Panc1 (cell line): Measurements from ENCODE around the gene RASSF8. TPM values are rescaled to one million over a fixed set of nuclear protein-coding genes. Genes with fewer than 3 reads are reported as not detected.

Source experiments
- ATAC-seq: fragments of 200-7000 bp; cut with Tn5 transposase; 2 replicates; pipeline ENCODE4 v1.9.1; 2020; ENCODE audit warnings: mild to moderate bottlenecking, moderate library complexity
- BruUV-seq: library from RNA; stranded (reverse); fragments of 400-500 nt; replicated peaks from 2 replicates; lab custom pipeline; 2021; lab: Mats Ljungman, UMichigan
- CTCF ChIA-PET: fragments of 300-600 bp; sonication (Branson Sonifier 250); formaldehyde crosslinking; loops from one replicate; lab custom pipeline; 2022; ENCODE audit warnings: antibody characterized with exemption; lab: Charles Lee
- POLR2A ChIA-PET: fragments of 300-600 bp; sonication (Branson Sonifier 250); formaldehyde crosslinking; loops from one replicate; lab custom pipeline; 2022; ENCODE audit warnings: antibody characterized with exemption; lab: Charles Lee
- DNase-seq: peaks from one replicate; pipeline ENCODE4 v3.0.0-alpha.2; 2010; ENCODE audit warnings: low read depth, low spot score
- H3K27ac ChIP-seq: 2 replicates; pipeline ENCODE4 v1.5.1; 2011; ENCODE audit warnings: mild to moderate bottlenecking, low read length, inconsistent platforms
- H3K27me3 ChIP-seq: fragments of 200-500 bp; sonication (Bioruptor generic); 2 replicates; pipeline ENCODE4 v1.6.0; 2014; ENCODE audit warnings: low read length, inconsistent platforms; ENCODE audit not compliant: control insufficient read depth, insufficient read depth
- H3K36me3 ChIP-seq: fragments of 200-500 bp; sonication (Bioruptor generic); 2 replicates; pipeline ENCODE4 v1.5.1; 2014; ENCODE audit warnings: inconsistent platforms, mild to moderate bottlenecking, low read length, moderate library complexity; ENCODE audit not compliant: control insufficient read depth, insufficient read depth
- H3K4me1 ChIP-seq: 2 replicates; pipeline ENCODE4 v1.5.1; 2011; ENCODE audit warnings: inconsistent platforms, mild to moderate bottlenecking, low read length, moderate library complexity; ENCODE audit not compliant: control insufficient read depth, insufficient read depth
- H3K4me3 ChIP-seq, 2 experiments: 2 replicates each; pipeline ENCODE4 v1.5.1; 2011 to 2012; ENCODE audit warnings: low read depth in 2 of 2, low read length in 2 of 2, mild to moderate bottlenecking in 2 of 2, inconsistent platforms in 1 of 2, moderate library complexity in 1 of 2
- H3K9me3 ChIP-seq: fragments of 200-500 bp; sonication (Bioruptor generic); 2 replicates; pipeline ENCODE4 v1.5.1; 2014; ENCODE audit warnings: low read depth, mild to moderate bottlenecking, inconsistent platforms, low read length, moderate library complexity; ENCODE audit not compliant: control insufficient read depth, insufficient read depth
- POLR2AphosphoS5 ChIP-seq: IDR thresholded peaks from 2 replicates; pipeline ENCODE4 v1.6.1; 2012; ENCODE audit warnings: mild to moderate bottlenecking, low read depth, low read length, moderate library complexity
- SIN3A ChIP-seq: IDR thresholded peaks from 2 replicates; pipeline ENCODE4 v1.6.1; 2012; ENCODE audit warnings: low read depth, mild to moderate bottlenecking, low read length, moderate library complexity, borderline replicate concordance; ENCODE audit not compliant: insufficient read depth
- TCF7L2 ChIP-seq: IDR thresholded peaks from 2 replicates; pipeline ENCODE4 v1.6.1; 2011; ENCODE audit warnings: mild to moderate bottlenecking, low read depth, low read length, inconsistent platforms
- in situ Hi-C: cut with HindIII; loops from 2 replicates; pipeline ENCODE4 v1.10.0; 2016; ENCODE audit warnings: low sequenced_read_pairs, low pct_unique_long_range_greater_than_20kb
- intact Hi-C: fragments of 100-400 bp; cut with micrococcal nuclease; formaldehyde crosslinking; loops from one replicate; pipeline ENCODE4 v1.10.0; 2022; ENCODE audit not compliant: unreplicated experiment
- total RNA-seq: library from RNA; stranded (reverse); gene quantifications from one replicate; pipeline ENCODE4 v1.2.1, GENCODE V29; 2021; ENCODE audit not compliant: unreplicated experiment
- TF ChIP-seq, protein P1 (sequence below), 2 experiments: IDR thresholded peaks; 2 replicates each; pipeline ENCODE4 v1.6.1; 2011 to 2012; ENCODE audit warnings: low read depth in 2 of 2, control low read depth in 1 of 2, low read length in 1 of 2, mild to moderate bottlenecking in 1 of 2, moderate library complexity in 1 of 2; ENCODE audit not compliant: insufficient read depth in 1 of 2
- TF ChIP-seq, protein P2 (sequence below): fragments of 450-650 bp; IDR thresholded peaks from 2 replicates; pipeline ENCODE4 v1.5.1; 2017; ENCODE audit warnings: mild to moderate bottlenecking

Gene RASSF8
- total RNA-seq, 1 experiment from 2014 or later, result 103 TPM

DNA sequence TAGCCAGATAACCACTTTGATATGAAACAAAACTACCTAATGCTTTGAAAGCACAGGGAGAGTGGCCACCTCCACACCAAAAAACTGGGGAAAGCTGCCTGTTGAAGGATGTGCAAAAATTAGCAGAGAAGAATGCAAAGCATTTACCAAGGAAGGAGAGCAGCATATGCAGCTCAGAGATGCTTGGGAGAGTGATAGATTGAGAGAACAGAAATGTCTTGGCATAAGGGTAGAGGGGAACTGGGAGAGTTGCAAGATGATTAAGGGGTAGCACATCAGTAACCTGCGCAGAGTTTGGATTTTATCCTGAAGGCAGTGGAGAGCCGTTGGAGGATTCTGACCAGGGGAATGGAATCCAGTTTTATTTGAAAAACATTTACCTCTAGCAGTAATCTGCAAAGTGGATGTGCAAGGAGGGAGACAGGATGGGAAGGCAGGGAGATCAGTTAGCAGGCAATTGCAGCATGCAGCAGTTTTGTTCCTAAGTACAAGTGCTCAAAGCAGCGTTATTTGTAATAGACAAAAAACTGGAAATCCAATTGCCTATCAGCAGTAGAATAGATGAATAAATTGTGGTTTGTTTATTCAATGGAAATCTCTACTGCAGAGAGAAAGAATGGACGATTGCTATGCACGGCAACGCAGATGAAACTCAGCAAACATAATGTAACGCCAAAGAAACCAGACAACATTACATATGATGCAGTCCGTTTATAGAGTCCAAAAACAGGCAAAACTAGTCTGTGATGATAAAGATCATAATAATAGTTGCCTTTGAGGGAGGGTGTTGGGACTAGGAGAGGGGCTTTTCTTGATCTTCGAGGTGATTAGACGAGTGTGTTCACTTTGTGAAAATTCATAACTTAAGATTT, 84.9 kb downstream of the RASSF8 start:
- intact Hi-C loops (no loop called here), in situ Hi-C loops (no loop called here)
- Histone ChIP-seq H3K36me3 (no peaks in the 10 kb centered on the region), H3K27ac (peak overlapping the region; percentile 82), H3K4me3 (peak overlapping the region; percentile 2 to 10; a peak in 3 of 4 replicates), H3K27me3 (no peaks in the 10 kb centered on the region), H3K9me3 (no peaks in the 10 kb centered on the region), H3K4me1 (peaks cover 65% of the 10 kb centered on the region)
- CTCF ChIA-PET, result interaction anchor here (0.7 kb wide), 1 partner anchor 170 kb away, joined by 3 read pairs; no protein-coding TSS in a partner anchor
- no TSS peak for BruUV-seq
- DNase-seq (no peak), ATAC-seq (peak; percentile 78)
- POLR2A ChIA-PET, result no interaction called here
- TF ChIP-seq, protein P1, sequence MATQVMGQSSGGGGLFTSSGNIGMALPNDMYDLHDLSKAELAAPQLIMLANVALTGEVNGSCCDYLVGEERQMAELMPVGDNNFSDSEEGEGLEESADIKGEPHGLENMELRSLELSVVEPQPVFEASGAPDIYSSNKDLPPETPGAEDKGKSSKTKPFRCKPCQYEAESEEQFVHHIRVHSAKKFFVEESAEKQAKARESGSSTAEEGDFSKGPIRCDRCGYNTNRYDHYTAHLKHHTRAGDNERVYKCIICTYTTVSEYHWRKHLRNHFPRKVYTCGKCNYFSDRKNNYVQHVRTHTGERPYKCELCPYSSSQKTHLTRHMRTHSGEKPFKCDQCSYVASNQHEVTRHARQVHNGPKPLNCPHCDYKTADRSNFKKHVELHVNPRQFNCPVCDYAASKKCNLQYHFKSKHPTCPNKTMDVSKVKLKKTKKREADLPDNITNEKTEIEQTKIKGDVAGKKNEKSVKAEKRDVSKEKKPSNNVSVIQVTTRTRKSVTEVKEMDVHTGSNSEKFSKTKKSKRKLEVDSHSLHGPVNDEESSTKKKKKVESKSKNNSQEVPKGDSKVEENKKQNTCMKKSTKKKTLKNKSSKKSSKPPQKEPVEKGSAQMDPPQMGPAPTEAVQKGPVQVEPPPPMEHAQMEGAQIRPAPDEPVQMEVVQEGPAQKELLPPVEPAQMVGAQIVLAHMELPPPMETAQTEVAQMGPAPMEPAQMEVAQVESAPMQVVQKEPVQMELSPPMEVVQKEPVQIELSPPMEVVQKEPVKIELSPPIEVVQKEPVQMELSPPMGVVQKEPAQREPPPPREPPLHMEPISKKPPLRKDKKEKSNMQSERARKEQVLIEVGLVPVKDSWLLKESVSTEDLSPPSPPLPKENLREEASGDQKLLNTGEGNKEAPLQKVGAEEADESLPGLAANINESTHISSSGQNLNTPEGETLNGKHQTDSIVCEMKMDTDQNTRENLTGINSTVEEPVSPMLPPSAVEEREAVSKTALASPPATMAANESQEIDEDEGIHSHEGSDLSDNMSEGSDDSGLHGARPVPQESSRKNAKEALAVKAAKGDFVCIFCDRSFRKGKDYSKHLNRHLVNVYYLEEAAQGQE (IDR thresholded peaks at IDR 0.05; ENCODE audit: insufficient read depth in 1 of 2, low read depth in 2 of 2, low read length in 1 of 2), result no peak
- TF ChIP-seq TCF7L2, result no peak
- TF ChIP-seq SIN3A, result no peak
- TF ChIP-seq, protein P2, sequence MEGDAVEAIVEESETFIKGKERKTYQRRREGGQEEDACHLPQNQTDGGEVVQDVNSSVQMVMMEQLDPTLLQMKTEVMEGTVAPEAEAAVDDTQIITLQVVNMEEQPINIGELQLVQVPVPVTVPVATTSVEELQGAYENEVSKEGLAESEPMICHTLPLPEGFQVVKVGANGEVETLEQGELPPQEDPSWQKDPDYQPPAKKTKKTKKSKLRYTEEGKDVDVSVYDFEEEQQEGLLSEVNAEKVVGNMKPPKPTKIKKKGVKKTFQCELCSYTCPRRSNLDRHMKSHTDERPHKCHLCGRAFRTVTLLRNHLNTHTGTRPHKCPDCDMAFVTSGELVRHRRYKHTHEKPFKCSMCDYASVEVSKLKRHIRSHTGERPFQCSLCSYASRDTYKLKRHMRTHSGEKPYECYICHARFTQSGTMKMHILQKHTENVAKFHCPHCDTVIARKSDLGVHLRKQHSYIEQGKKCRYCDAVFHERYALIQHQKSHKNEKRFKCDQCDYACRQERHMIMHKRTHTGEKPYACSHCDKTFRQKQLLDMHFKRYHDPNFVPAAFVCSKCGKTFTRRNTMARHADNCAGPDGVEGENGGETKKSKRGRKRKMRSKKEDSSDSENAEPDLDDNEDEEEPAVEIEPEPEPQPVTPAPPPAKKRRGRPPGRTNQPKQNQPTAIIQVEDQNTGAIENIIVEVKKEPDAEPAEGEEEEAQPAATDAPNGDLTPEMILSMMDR, result no peak
- TF ChIP-seq POLR2AphosphoS5, result no peak

DNA sequence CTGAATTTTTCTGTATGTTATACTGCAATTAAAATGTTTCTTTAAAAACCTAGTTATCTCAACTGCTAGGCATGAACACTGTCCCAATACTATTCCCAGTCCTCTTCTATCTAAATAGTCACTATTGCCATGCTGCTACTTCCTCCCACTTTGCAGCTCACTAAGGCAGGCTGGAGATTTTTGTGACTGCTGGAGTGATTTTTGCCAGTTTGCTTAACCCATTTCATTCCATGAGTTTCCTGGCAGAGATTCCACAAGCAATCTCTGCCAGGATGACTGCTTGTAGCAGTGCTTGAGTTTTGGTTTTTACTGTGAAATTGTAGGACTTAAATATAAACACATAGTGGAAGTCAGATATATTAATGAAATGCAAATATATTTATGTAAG, 85.5 kb downstream of the RASSF8 start:
- intact Hi-C loops, result no loop called here
- POLR2A ChIA-PET, result interaction anchor here (0.8 to 0.9 kb wide), 2 partner anchors 12 to 254 kb away, joined by 3 to 5 read pairs; no protein-coding TSS in a partner anchor
- H3K9me3 ChIP-seq, result no peaks in the 10 kb centered on the region
- H3K27ac ChIP-seq, result peak overlapping the region; percentile 82
- in situ Hi-C loops, result no loop called here
- H3K4me1 ChIP-seq, result peaks cover 59% of the 10 kb centered on the region
- CTCF ChIA-PET, result interaction anchor here (0.7 kb wide), 1 partner anchor 171 kb away, joined by 3 read pairs; no protein-coding TSS in a partner anchor
- ATAC-seq (peak; percentile 49), DNase-seq (no peak)
- peak overlapping the region in 1 of 2 experiments; percentile 10; a peak in 1 of 4 replicates for H3K4me3 ChIP-seq
- no peaks in the 10 kb centered on the region for H3K36me3 ChIP-seq
- no peaks in the 10 kb centered on the region for H3K27me3 ChIP-seq
- no TSS peak for BruUV-seq
- TF ChIP-seq SIN3A (no peak), TCF7L2 (no peak), POLR2AphosphoS5 (no peak)
- TF ChIP-seq, protein P1 (IDR thresholded peaks at IDR 0.05; ENCODE audit: insufficient read depth in 1 of 2, low read depth in 2 of 2, low read length in 1 of 2), result no peak
- TF ChIP-seq, protein P2, result no peak
